Heart right ventricle (tissue), 16 donors: ENCODE data around the gene CENPP. TPM values are rescaled to one million over a fixed set of nuclear protein-coding genes. Genes with fewer than 3 reads are reported as not detected.

ENCODE experiments used
- ATAC-seq, 8 donors: fragments of 200-7000 bp; cut with Tn5 transposase; one replicate each; pipeline ENCODE4 v1.9.1; 2020; ENCODE audit warnings: mild to moderate bottlenecking in 8 of 8, moderate library complexity in 8 of 8, moderate number of reproducible peaks in 1 of 8
- DNase-seq, 2 donors: peaks; one replicate each; pipeline ENCODE4 v3.0.0-alpha.2; 2020
- H3K27ac ChIP-seq, 10 donors: fragments of 200-600 bp; sonication (generic) in 2 of 10; one replicate each; pipeline versions ENCODE4 v1.5.0 to v1.8.0; 2020 to 2022; ENCODE audit warnings: mild to moderate bottlenecking in 3 of 10
- H3K27me3 ChIP-seq, 7 donors: fragments of 200-600 bp; one replicate each; pipeline ENCODE4 v1.8.0; 2021 to 2022; ENCODE audit warnings: mild to moderate bottlenecking in 2 of 7
- H3K36me3 ChIP-seq, 9 donors: fragments of 200-600 bp; sonication (generic) in 1 of 9; one replicate each; pipeline versions ENCODE4 v1.5.0 to v1.8.0; 2020 to 2022; ENCODE audit warnings: mild to moderate bottlenecking in 2 of 9
- H3K4me1 ChIP-seq, 9 donors: fragments of 200-600 bp; sonication (generic) in 1 of 9; one replicate each; pipeline versions ENCODE4 v1.5.0 to v1.8.0; 2020 to 2022; ENCODE audit warnings: mild to moderate bottlenecking in 4 of 9
- H3K4me3 ChIP-seq, 10 donors: fragments of 200-600 bp; sonication (generic) in 2 of 10; one replicate each; pipeline versions ENCODE4 v1.5.0 to v1.8.0; 2020 to 2022; ENCODE audit warnings: mild to moderate bottlenecking in 7 of 10, moderate library complexity in 2 of 10
- H3K9me3 ChIP-seq, 11 donors: fragments of 200-600 bp in 10 of 11; sonication (generic) in 2 of 11; one replicate each; pipeline versions ENCODE4 v1.5.0 to v1.8.0; 2013 to 2022; ENCODE audit warnings: mild to moderate bottlenecking in 2 of 11, control low read depth in 1 of 11, moderate library complexity in 1 of 11
- WGBS, 2 donors: extraction: QIAGEN DNeasy Blood & Tissue Kit; methylation state at CpG; one replicate each; pipeline ENCODE4 v1.1.7; 2013; ENCODE audit warnings: inconsistent platforms in 1 of 2; 5-methylcytosine and 5-hydroxymethylcytosine counted together
- intact Hi-C, 10 donors: fragments of 100-400 bp; cut with DNase I; formaldehyde crosslinking; loops; one replicate each; pipeline versions ENCODE4 v1.11.1 to v1.14.2; 2022
- polyA plus RNA-seq, 2 donors: library from polyadenylated mRNA; stranded (reverse); fragments of 200-250 nt; gene quantifications; one replicate each; pipeline ENCODE4 v1.2.3, GENCODE V29; 2013
- total RNA-seq, 10 donors: library from RNA; stranded (reverse); fragmentation: NEBNext Ultra II Directional in 3 of 10; extraction: Animal tissue kit (Norgen Biotek cat#: 25700) in 3 of 10; gene quantifications; one replicate each; pipeline versions ENCODE4 v1.2.1 to v1.2.4, GENCODE V29; 2021 to 2023
- TF ChIP-seq, protein P1 (sequence below), 9 donors: fragments of 200-600 bp; sonication (generic) in 2 of 9; IDR thresholded peaks; one replicate each; pipeline versions ENCODE4 v1.5.0 to v1.8.0; 2021 to 2022; ENCODE audit warnings: antibody characterized with exemption in 9 of 9, mild to moderate bottlenecking in 5 of 9, moderate library complexity in 1 of 9
- donor health status: Arrhythmogenic right ventricular cardiomyopathy.
- donor health status: ischemic (EF 13 %, LVEDD 7.1; RV severe dilation, severe dysfunction).
- donor health status: healthy with polysubstance abuse.
- donor health status: DM: no; HTN: yes; CAD: no.
- donor health status: DM: no; HTN: no; CAD: no.
- donor health status: ischemic (EF 25% LVEDD 6.9; RV normal size, moderate dysfunction).
- donor health status: ischemic (EF 25% LVEDD 5.7; RV mildly dilated, moderate dysfunction).
- donor health status: healthy.
- donor health status: DM: yes; HTN: yes; CAD: no.
- donor health status: Ischemic cardiomyopathy.
- donor health status: ischemic (EF 35%, LVEDD 5.7; RV mildly dilated, moderate dysfunction).
- donor health status: nonischemic (EF 11% LVEDD 7.7; RV severe dilation, severe dysfunction).
- donor health status: DM: yes; HTN: yes; CAD: no.
- donor health status: PGD.
- donor health status: ischemic (EF 29% LVEDD 5.4; RV normal size, mild dysfunction).
- donor health status: nonischemic (EF 23%, LVEDD 6.1; RV moderate dilation, normal function).

The CENPP gene
- total and polyA plus RNA-seq, 12 donors = 1.3 to 5.2 (median 2.8) TPM

DNA sequence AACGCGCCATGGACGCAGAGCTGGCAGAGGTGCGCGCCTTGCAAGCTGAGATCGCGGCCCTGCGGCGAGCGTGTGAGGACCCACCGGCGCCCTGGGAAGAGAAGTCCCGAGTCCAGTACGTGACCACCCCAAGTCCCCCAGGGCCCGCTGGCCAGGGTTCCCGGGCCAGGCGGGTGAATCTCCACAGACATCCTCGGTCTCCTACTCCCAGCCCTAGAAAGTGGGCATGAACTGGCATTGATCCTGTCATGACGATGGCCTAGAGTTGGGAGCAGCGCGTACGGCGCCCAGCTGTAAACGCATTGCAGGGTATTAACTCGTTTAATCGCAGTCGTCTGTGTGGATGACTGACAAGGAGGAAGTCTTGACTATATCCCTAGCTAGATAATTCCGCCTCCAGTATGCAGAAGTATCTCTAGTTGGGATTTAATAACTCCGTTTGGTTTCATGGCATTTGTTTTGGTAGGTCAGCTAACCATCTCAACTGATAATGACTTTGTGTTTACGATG, 293 bp downstream of the CENPP start:
- peak in 1 of 2 donors; percentile 7 for DNase-seq
- TF ChIP-seq, protein P1, sequence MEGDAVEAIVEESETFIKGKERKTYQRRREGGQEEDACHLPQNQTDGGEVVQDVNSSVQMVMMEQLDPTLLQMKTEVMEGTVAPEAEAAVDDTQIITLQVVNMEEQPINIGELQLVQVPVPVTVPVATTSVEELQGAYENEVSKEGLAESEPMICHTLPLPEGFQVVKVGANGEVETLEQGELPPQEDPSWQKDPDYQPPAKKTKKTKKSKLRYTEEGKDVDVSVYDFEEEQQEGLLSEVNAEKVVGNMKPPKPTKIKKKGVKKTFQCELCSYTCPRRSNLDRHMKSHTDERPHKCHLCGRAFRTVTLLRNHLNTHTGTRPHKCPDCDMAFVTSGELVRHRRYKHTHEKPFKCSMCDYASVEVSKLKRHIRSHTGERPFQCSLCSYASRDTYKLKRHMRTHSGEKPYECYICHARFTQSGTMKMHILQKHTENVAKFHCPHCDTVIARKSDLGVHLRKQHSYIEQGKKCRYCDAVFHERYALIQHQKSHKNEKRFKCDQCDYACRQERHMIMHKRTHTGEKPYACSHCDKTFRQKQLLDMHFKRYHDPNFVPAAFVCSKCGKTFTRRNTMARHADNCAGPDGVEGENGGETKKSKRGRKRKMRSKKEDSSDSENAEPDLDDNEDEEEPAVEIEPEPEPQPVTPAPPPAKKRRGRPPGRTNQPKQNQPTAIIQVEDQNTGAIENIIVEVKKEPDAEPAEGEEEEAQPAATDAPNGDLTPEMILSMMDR (IDR thresholded peaks at IDR 0.05) = no peak
- peak overlapping the region; percentile 88 to 99 (median 96) for H3K27ac ChIP-seq
- peak in 1 of 8 donors; percentile 5 for ATAC-seq
- H3K4me1 ChIP-seq = peaks cover 5 to 27% (median 19%) of the 10 kb centered on the region in 9 donors
- WGBS, 2 donors = 1% methylated on average over 30 of the region's 30 CpGs
- H3K4me3 ChIP-seq = peak overlapping the region; percentile 66 to 90 (median 80)
- no peaks in the 10 kb centered on the region for H3K27me3 ChIP-seq
- H3K9me3 ChIP-seq = no peaks in the 10 kb centered on the region
- intact Hi-C loops = loop anchor here in 5 of 10 donors (2.0 to 10.0 kb wide), 4 partner anchors 306 to 311 kb away; no protein-coding TSS in a partner anchor
- H3K36me3 ChIP-seq = peaks cover 0 to 25% (median 10%) of the 10 kb centered on the region in 9 donors

DNA sequence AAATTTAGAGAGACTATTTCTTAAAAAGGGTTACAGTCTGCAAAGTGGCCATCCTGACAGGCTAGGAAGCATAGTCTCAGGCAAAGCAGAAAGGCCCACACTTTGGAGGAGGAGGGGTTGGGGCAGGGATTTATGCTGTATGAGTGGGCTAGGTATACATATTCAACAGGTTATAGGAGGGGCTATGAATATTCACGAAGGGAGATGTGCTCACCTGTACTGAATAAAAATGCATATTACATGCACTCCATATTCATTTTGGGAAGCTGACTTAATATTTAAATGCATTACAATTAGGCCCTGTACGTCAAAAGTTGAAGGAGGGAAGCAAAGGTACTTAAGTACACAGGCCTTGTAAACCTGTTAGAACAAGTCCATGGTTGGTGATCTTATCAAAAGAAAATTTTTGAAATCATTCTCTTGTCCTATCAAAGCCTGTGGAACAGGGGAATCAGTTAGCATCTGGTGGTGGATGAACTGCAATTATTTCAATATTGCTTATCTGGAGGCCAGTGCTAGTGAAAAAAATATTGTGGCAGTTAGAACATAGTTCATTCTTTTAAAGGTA, 1.6 kb downstream of the CENPP start:
- H3K9me3 ChIP-seq = no peaks in the 10 kb centered on the region
- H3K27ac ChIP-seq = no peak overlapping the region
- 74 to 79% methylated on average over 2 of the region's 2 CpGs for WGBS, 2 donors
- intact Hi-C loops = loop anchor here in 4 of 10 donors (5.0 to 10.0 kb wide), 3 partner anchors 305 to 310 kb away; no protein-coding TSS in a partner anchor
- no peak for ATAC-seq
- H3K4me1 ChIP-seq = peaks cover 5 to 29% (median 19%) of the 10 kb centered on the region in 9 donors
- peak overlapping the region in 1 of 10 donors; percentile 90 for H3K4me3 ChIP-seq
- no peaks in the 10 kb centered on the region for H3K27me3 ChIP-seq
- DNase-seq = no peak
- TF ChIP-seq, protein P1 (IDR thresholded peaks at IDR 0.05) = no peak
- H3K36me3 ChIP-seq = peaks cover 0 to 12% (median 0%) of the 10 kb centered on the region in 9 donors

DNA sequence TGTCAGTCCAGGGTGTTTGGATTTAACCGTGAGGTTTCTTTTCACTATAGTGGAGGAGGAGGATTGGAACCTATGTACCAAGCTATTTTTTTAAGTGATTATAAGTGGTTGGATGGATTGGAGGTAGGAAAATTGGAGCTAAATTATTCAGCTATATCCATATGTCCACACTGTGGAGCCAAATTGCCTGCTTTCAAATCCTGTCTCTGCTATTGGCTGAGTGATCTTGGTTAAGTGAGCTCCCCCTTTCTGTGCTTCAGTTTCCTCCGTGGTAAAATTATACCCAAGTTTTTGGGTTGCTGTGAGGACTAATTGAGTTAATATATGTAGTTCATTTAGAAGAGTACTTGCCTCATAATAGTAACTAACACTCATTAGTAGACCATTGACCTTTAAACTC, 2.5 kb downstream of the CENPP start:
- H3K27me3 ChIP-seq = no peaks in the 10 kb centered on the region
- TF ChIP-seq, protein P1 (IDR thresholded peaks at IDR 0.05) = peak in 2 of 9 donors; percentile 12 to 20
- H3K4me1 ChIP-seq = peaks cover 5 to 31% (median 19%) of the 10 kb centered on the region in 9 donors
- no peak overlapping the region for H3K4me3 ChIP-seq
- H3K36me3 ChIP-seq = peaks cover 0 to 3% (median 0%) of the 10 kb centered on the region in 9 donors
- ATAC-seq (no peak), DNase-seq (no peak)
- H3K27ac ChIP-seq = no peak overlapping the region
- no peaks in the 10 kb centered on the region for H3K9me3 ChIP-seq
- intact Hi-C loops = loop anchor here in 4 of 10 donors (5.0 to 10.0 kb wide), 3 partner anchors 304 to 309 kb away; no protein-coding TSS in a partner anchor
- WGBS, 2 donors = 44% methylated on average over 2 of the region's 2 CpGs

DNA sequence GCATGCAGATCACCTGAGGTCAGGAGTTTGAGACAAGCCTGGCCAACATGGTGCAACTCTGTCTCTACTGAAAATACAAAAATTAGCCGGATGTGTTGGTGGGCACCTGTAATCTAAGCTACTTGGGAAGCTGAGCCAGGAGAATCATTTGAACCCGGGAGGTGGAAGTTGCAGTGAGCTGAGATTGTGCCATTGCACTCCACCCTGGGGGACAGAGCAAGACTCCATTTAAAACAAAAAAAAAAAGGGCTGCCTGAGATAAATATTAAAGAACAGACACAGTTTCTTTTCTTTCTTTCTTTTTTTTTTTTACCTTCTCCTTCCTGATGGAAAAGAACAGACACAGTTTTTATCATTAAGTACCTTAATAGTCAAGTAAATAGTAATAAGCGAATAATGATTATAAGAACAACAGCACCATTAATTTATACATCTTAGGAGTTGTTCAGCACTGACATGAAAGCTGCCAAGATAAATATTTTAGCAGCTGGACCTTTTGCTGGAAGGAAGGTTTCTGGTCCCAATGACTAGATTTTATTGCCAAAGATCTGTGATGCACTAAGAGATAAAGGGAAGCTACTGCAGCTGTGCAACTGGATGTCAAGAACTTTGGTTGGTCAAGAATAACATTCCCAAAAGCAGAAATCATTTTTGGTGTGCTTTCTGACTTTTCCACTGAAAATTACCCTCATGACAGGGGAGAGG, 7.0 kb downstream of the CENPP start:
- Histone ChIP-seq H3K4me1 (peaks cover 0 to 15% (median 0%) of the 10 kb centered on the region in 9 donors), H3K27me3 (no peaks in the 10 kb centered on the region), H3K9me3 (no peaks in the 10 kb centered on the region), H3K36me3 (peaks cover 0 to 20% (median 0%) of the 10 kb centered on the region in 9 donors), H3K4me3 (no peak overlapping the region), H3K27ac (peak overlapping the region in 8 of 10 donors; percentile 33 to 69 (median 63))
- DNase-seq = peak in 1 of 2 donors; percentile 16
- 68 to 70% methylated on average over 3 of the region's 3 CpGs for WGBS, 2 donors
- TF ChIP-seq, protein P1 (IDR thresholded peaks at IDR 0.05) = no peak
- intact Hi-C loops = loop anchor here in 2 of 10 donors (10.0 kb wide), 2 partner anchors 92 to 112 kb away; partner anchors contain the start of gene OMD (in 1 of the 2)
- ATAC-seq = peak in 7 of 8 donors; percentile 57 to 83 (median 79)
